Liver (tissue), 3 donors: Measurements from ENCODE around the gene ENTHD1.

ENCODE experiments used
- EGR1 ChIP-seq, 2 donors: IDR thresholded peaks; 2 replicates each; pipeline ENCODE4 v1.6.1; 2016 to 2018; ENCODE audit warnings: antibody characterized with exemption in 2 of 2, low read depth in 2 of 2
- FOXA1 ChIP-seq: IDR thresholded peaks from 2 replicates; pipeline ENCODE4 v1.6.1; 2016; ENCODE audit warnings: antibody characterized with exemption
- GABPA ChIP-seq, 2 donors: IDR thresholded peaks in 1 of 2; conservative IDR thresholded peaks in 1 of 2; 2 replicates each; pipeline ENCODE4 v1.6.1; 2016; ENCODE audit warnings: antibody characterized with exemption in 2 of 2, mild to moderate bottlenecking in 1 of 2, moderate library complexity in 1 of 2
- HNF4A ChIP-seq, 2 donors: conservative IDR thresholded peaks; 2 replicates each; pipeline ENCODE4 v1.6.1; 2016; ENCODE audit warnings: antibody characterized with exemption in 2 of 2, mild to moderate bottlenecking in 2 of 2
- JUND ChIP-seq, 2 donors: IDR thresholded peaks; 2 replicates each; pipeline ENCODE4 v1.6.1; 2016; ENCODE audit warnings: antibody characterized with exemption in 2 of 2
- RAD21 ChIP-seq, 2 donors: IDR thresholded peaks; 2 replicates each; pipeline ENCODE4 v1.6.1; 2016; ENCODE audit warnings: antibody characterized with exemption in 2 of 2, mild to moderate bottlenecking in 2 of 2
- SP1 ChIP-seq: IDR thresholded peaks from 2 replicates; pipeline ENCODE4 v1.6.1; 2018; ENCODE audit warnings: antibody characterized with exemption, mild to moderate bottlenecking
- TAF1 ChIP-seq: conservative IDR thresholded peaks from 2 replicates; pipeline ENCODE4 v1.6.1; 2016; ENCODE audit warnings: antibody characterized with exemption, mild to moderate bottlenecking
- YY1 ChIP-seq: IDR thresholded peaks from 2 replicates; pipeline ENCODE4 v1.6.1; 2016; ENCODE audit warnings: antibody characterized with exemption, mild to moderate bottlenecking
- TF ChIP-seq, protein P1 (sequence below): fragments of 150-350 bp; IDR thresholded peaks from 2 replicates; pipeline ENCODE4 v1.5.1; 2017; ENCODE audit warnings: improper control_type of control experiment, low read depth, low read length; ENCODE audit not compliant: missing input control
- TF ChIP-seq, protein P2 (sequence below): IDR thresholded peaks from 2 replicates; pipeline ENCODE4 v1.6.1; 2016; ENCODE audit warnings: antibody characterized with exemption
- TF ChIP-seq, protein P3 (sequence below): IDR thresholded peaks from 2 replicates; pipeline ENCODE4 v1.6.1; 2016; ENCODE audit warnings: antibody characterized with exemption, mild to moderate bottlenecking
- TF ChIP-seq, protein P4 (sequence below): IDR thresholded peaks from 2 replicates; pipeline ENCODE4 v1.6.1; 2016; ENCODE audit warnings: antibody characterized with exemption
- donor health status: healthy.
- donor health status: healthy.

DNA sequence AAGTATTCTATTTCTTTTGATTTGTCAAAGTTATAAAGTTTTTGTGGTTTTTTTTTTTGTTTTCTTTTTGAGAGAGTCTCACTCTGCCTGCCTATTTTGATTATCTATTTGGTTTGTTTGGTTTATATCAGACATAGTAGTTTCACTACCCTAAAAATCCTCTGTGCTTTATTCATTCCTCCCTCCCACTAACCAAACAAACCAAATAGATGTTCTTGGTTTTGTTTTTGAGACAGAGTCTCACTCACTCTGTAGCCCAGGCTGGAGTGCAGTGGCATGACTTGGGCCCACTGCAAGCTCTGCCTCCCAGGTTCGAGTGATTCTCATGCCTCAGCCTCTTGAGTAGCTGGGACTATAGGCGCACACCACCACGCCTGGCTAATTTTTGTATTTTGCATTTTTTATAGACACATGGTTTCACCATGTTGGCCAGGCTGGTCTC is 67.9 kb downstream of the ENTHD1 start:
- TF ChIP-seq JUND (IDR thresholded peaks at IDR 0.05) (no peak), RAD21 (IDR thresholded peaks at IDR 0.05) (no peak), YY1 (no peak), TAF1 (no peak), EGR1 (IDR thresholded peaks at IDR 0.05; ENCODE audit: low read depth in 2 of 2) (no peak), SP1 (no peak), GABPA (IDR thresholded peaks at IDR 0.05 in 1 of 2, conservative IDR thresholded peaks at IDR 0.05 in 1 of 2) (no peak), HNF4A (conservative IDR thresholded peaks at IDR 0.05) (no peak), FOXA1 (no peak)
- TF ChIP-seq, protein P1, sequence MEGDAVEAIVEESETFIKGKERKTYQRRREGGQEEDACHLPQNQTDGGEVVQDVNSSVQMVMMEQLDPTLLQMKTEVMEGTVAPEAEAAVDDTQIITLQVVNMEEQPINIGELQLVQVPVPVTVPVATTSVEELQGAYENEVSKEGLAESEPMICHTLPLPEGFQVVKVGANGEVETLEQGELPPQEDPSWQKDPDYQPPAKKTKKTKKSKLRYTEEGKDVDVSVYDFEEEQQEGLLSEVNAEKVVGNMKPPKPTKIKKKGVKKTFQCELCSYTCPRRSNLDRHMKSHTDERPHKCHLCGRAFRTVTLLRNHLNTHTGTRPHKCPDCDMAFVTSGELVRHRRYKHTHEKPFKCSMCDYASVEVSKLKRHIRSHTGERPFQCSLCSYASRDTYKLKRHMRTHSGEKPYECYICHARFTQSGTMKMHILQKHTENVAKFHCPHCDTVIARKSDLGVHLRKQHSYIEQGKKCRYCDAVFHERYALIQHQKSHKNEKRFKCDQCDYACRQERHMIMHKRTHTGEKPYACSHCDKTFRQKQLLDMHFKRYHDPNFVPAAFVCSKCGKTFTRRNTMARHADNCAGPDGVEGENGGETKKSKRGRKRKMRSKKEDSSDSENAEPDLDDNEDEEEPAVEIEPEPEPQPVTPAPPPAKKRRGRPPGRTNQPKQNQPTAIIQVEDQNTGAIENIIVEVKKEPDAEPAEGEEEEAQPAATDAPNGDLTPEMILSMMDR = no peak
- TF ChIP-seq, protein P2, sequence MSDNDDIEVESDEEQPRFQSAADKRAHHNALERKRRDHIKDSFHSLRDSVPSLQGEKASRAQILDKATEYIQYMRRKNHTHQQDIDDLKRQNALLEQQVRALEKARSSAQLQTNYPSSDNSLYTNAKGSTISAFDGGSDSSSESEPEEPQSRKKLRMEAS = no peak
- TF ChIP-seq, protein P3, sequence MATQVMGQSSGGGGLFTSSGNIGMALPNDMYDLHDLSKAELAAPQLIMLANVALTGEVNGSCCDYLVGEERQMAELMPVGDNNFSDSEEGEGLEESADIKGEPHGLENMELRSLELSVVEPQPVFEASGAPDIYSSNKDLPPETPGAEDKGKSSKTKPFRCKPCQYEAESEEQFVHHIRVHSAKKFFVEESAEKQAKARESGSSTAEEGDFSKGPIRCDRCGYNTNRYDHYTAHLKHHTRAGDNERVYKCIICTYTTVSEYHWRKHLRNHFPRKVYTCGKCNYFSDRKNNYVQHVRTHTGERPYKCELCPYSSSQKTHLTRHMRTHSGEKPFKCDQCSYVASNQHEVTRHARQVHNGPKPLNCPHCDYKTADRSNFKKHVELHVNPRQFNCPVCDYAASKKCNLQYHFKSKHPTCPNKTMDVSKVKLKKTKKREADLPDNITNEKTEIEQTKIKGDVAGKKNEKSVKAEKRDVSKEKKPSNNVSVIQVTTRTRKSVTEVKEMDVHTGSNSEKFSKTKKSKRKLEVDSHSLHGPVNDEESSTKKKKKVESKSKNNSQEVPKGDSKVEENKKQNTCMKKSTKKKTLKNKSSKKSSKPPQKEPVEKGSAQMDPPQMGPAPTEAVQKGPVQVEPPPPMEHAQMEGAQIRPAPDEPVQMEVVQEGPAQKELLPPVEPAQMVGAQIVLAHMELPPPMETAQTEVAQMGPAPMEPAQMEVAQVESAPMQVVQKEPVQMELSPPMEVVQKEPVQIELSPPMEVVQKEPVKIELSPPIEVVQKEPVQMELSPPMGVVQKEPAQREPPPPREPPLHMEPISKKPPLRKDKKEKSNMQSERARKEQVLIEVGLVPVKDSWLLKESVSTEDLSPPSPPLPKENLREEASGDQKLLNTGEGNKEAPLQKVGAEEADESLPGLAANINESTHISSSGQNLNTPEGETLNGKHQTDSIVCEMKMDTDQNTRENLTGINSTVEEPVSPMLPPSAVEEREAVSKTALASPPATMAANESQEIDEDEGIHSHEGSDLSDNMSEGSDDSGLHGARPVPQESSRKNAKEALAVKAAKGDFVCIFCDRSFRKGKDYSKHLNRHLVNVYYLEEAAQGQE = no peak
- TF ChIP-seq, protein P4, sequence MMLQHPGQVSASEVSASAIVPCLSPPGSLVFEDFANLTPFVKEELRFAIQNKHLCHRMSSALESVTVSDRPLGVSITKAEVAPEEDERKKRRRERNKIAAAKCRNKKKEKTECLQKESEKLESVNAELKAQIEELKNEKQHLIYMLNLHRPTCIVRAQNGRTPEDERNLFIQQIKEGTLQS = no peak
